Medulla oblongata (tissue), 1 donor: Measurements from ENCODE around the gene DHX32.
"Not testable (repeated sequence)": the region's sequence is repeated elsewhere in the genome, so short reads cannot be mapped to it uniquely, and the experiment has no call there.

Source experiments
- DNase-seq: peaks from one replicate; pipeline ENCODE4 v3.0.0-alpha.2; 2015; ENCODE audit errors: extremely low spot score

Gene DHX32

DNA sequence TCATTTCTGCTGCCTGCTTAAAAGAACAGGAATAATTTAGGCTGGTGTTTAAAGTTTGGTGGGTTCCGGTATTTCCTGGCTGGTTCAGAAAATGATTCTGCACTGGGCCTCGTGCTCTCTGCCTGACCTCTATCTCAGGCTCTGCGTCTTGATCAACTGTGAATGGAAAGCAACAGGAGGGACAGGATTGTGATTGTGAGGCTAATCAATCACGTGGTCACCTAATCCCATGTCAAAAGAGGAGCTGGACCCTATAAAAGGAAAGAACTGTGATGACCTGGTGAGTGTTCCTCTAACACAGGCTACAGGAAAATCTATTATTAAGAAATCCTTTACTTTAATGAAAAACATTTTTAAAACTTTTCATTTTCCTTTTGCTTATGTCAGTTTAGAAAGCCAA, at the start of gene DHX32:
TSS of gene DHX32 (minus strand) at position 101 of the 400 bp plus-strand sequence. CDS start 468 bp downstream, outside the sequence.
- DNase-seq: no peak

DNA sequence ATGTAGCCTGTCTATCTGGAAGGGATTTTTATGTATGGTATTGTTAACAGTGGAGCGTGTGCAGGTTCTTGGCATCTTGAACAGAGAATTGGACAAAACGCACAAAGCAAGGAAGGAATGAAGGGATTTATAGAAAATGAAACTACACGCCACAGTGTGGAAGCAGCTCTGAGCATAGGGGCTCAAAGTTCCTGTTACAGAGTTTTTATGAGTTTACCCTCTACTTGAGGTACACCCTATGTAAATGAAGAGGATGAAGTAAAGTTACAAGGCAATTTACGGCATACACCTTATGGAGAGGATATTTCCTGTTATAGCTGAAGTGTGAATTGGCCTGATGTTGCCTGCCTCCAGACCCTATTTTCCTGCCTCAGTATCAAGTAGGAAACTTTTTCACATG, 48.5 kb upstream of the DHX32 start:
- no peak for DNase-seq

GRCh38 chr10:125928928-125929585, 48.0 kb upstream of the DHX32 start:
- DNase-seq: no peak

GRCh38 chr10:125927265-125927664, 46.2 kb upstream of the DHX32 start:
- not testable (repeated sequence) for DNase-seq

DNA sequence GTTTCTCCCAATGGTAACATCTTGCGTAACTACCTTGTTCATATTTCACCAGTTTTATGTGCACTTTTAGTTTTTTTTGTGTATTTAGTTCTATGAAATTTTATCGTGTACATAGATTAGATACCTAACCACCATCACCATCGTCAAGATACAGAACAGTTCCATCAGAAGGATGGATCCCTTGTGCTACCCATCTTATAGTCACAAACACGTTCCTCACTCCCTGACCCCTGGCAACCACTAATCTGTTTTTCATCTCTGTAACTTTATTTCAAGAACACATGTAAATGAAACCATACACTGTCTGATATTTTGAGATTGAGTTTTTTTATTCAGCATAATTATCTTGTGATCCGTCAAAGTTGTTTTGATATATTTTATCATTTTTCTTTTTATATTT, 45.2 kb upstream of the DHX32 start:
- peak; percentile 13 for DNase-seq

DNA sequence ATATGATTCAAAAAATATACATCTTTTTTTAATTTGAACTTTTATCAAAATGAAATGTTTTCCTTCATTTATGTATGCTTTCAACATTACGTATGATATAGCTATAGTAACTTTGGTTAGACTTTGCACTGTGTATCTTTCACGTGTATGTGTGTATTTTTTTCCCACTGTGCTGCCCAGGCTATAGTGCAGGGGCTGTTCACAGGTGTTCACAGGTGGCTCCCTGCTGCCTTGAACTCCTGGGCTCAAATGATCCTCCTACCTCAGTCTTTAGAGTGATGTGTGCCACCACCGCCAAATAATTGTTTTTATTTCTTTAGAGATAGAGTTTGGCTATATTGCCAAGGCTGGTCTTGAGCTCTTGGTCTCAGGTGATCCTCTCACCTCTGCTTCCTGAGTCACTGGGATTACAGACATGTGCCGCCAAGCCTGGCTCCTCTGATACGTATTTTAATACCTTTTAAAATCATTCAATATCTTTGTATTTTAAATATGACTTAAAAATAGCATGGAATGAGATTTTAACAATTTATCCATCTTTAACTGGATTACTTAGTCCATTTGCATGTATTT, 44.3 kb upstream of the DHX32 start:
- no peak for DNase-seq

- not testable (repeated sequence) for DNase-seq
These were observed 40.7 kb upstream of the DHX32 start for GRCh38 chr10:125921643-125922306.

DNA sequence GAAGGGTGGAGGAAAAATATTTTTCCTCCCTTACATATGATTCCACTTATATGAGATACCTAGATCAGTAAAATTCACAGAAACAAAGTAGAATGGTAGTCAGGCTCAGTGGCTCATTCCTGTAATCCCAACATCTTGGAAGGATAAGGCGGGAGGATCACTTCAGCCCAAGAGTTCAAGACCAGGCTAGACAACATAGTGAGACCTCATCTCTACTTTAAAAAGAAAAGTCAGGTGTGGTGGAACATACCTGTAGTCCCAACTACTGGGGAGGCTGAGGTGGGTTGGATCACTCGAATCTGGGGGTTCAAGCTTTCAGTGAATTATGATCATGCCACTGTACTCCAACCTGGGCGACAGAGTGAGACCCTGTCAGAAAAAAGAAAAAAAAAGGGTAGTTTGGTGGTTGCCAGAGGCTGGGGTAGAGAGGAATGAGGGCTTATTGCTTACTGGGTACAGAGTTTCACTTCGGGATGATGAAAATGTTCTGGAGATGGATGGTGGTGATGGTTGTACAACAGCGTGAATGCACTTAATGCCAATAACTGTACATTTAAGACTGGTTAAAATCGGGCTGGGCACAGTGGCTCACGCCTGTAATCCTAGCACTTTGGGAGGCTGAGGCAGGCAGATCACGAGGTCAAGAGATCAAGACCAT, 36.7 kb upstream of the DHX32 start:
- not testable (repeated sequence) for DNase-seq

DNA sequence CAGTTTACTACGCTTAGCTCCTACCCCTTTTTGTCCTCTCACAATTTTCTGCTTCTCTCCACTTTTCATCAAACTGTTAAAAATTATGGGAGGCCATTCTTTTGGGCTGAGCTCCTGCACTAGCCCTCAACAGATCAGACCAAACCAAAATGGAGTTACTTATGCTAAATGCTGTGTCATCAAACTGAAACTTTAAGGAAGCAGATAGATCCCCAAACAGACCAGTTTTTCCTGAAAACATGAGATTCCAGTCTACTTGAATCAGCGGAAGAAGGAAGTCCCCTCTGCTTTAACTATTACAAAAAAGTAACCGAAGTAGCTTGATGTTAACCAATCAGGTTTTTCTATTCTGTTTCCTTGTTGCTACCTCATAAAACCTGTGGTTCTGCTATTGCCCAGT, 35.9 kb upstream of the DHX32 start:
- no peak for DNase-seq

DNA sequence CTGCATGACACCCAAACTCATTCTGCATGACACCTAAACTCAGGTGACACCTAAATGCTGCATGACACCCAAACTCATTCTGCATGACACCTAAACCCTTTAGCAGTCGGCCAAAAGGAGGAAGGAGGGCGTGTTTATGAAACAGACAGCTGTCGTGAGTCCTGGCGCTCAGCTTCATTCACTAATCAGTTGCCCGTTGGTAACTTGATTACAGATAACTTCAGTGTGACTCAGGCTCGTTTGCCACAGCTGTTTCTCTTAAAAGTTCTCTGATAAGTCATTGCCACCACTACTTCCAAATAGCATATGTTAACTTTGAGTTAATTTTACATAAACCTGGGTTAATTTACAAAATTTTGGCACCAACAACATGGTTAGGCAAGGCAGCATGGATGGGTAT, 32.2 kb upstream of the DHX32 start:
- DNase-seq: not testable (repeated sequence)

DNA sequence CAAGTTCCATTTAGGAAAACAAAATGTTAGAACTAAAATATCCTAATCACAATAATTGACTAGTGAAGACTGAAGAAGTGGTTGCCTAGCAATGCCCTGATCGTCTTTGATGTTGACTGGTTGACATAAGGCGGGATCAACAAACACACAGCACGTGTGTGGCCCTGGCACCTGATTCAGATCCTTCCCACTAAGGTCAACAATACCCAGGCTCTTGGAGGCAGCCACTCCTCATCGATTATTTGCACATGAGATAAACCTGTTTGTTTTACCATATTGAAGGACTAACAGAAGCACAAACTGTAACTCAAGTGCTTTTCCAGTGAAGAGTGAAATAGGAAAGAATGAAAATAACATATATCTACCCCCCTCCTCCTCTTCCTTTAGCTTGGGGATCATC, 30.9 kb upstream of the DHX32 start:
- DNase-seq: no peak

DNA sequence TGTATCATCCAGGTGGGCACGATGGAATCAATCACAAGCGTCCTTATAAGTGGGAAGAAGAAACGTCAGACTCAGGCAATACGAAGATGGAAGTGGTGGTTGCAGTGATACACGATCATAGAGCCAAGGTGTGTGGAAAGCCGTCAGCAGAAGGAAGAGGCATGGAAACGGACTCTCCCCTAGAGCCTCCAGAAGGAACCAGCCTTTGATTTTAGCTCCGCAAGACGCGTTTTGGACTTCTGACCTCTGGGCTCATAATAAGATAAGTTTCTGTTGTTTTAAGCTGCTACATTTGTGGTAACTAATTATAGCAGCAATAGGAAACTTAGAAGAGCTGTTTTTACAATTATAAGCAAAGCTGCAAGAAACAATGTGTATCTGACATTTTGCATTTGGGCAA, 30.1 kb upstream of the DHX32 start:
- DNase-seq: no peak

- not testable (repeated sequence) for DNase-seq
These were observed 28.4 kb upstream of the DHX32 start for GRCh38 chr10:125909491-125909890.

GRCh38 chr10:125908813-125909212, 27.7 kb upstream of the DHX32 start:
- DNase-seq: not testable (repeated sequence)

DNA sequence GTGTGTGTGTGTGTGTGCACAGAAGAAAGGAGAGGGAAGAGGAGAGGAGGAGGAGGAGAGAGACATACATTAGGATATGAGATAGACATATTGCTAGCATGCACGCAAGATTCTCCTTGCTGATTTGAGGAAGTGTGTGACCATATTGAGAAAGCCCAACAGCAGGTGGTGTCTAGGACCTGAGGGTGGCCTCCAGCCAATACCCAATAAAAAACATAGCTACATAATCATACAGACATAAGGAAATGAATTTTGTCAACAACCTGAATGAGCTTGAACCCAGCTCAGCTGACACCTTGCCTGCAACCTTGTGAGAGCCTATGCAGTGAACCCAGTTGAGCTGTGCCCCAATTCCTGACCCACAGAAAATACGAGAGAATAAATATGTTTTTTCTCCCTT, 26.5 kb upstream of the DHX32 start:
- not testable (repeated sequence) for DNase-seq

DNA sequence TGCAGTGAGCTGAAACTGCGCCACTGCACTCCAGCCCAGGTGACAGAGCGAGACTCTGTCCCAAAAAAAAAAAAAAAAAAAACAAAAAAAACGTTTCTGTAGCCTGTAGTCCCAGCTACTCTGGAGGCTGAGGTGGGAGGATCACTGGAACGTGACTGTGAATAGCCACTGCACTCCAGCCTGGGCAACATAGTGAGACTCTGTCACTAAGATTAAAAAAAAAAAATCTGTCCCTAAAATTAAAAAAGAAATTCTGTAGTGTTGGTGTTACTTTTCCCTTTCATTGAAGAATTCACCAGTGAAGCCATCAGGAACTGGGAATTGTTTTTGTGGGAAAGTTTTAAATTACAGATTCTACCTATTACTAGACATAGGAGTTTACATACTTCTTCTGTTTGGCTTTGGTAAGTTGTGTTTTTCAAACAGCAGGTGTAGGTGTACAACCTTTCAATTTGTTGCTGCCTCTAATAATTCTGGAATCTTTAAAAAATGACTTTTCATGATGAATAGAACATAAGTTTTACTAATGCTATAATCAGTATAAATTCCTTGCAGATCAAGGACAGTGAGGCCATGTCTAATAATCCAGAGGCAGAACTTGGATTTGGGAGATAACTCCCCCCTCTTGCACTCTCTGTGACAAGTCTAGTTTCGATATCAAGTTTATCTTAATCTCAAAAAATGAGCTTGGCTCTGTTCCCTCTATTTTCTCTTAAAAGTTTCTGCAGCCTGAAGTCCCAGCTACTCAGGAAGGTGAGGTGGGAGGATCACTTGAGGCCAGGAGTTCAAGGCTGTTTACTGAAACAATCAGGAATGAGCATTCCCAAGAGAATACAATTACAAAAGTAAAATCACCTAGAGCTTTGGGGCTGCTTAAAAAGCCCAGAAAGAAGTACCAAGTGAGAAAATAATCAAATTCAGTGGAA, 24.2 kb upstream of the DHX32 start:
- DNase-seq: not testable (repeated sequence)

- DNase-seq: not testable (repeated sequence)
These were observed 22.1 kb upstream of the DHX32 start for GRCh38 chr10:125903135-125903640.

DNA sequence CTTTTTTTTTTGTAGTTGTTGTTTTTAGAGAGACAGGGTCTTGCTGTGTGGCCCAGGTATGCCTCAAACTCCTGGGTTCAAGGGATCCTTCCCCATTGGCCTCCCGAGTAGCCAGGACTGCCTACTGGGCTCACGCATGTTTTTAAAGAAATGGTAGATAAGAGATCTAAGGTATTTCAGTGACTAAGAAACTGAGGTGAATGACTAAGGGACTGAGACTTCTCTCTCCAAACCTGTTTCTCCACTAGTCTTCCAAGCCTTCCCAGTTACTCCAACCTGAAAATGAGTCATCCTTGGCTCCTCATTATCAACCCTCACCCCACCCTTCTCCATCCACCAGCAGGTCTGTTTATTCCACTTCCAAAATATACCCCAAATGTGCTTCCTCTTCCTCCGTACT, 19.9 kb upstream of the DHX32 start:
- not testable (repeated sequence) for DNase-seq

DNA sequence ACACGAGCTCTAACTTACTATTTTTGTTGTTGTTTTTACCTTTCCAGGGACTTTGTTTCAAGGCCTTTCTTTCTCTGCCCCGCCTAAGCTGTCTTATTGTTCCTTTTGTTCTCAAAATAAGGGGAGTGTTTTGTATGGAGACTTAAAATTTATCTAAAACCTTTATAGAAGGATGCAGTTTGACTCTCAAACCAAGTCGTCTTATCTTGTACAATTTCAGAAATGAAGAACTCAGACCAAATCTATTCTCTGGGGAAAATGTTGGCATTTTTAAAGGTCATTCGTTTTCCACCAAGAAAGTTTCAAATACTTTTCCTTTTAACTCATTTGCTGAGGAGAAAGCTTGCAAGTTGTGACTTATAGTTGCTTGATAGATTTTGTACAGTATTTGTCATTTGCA, 16.2 kb upstream of the DHX32 start:
- not testable (repeated sequence) for DNase-seq

- DNase-seq: peak; percentile 86
These were observed 15.2 kb upstream of the DHX32 start, which contains the start of gene FANK1 for GRCh38 chr10:125896088-125896934. FANK1 (plus strand) TSS chr10:125896564; CDS start chr10:125896643, 79 bp downstream.
